ENCODE data around the gene OTOP2. TPM values are rescaled to one million over a fixed set of nuclear protein-coding genes. Genes with fewer than 3 reads are reported as not detected.

OTOP2 gene
- total and polyA plus RNA-seq, 2 of the 8 experiments (the other 6 are each of a cell fraction or from before 2014, with no cell fraction given) = 0.23 TPM; not detected in 1

DNA sequence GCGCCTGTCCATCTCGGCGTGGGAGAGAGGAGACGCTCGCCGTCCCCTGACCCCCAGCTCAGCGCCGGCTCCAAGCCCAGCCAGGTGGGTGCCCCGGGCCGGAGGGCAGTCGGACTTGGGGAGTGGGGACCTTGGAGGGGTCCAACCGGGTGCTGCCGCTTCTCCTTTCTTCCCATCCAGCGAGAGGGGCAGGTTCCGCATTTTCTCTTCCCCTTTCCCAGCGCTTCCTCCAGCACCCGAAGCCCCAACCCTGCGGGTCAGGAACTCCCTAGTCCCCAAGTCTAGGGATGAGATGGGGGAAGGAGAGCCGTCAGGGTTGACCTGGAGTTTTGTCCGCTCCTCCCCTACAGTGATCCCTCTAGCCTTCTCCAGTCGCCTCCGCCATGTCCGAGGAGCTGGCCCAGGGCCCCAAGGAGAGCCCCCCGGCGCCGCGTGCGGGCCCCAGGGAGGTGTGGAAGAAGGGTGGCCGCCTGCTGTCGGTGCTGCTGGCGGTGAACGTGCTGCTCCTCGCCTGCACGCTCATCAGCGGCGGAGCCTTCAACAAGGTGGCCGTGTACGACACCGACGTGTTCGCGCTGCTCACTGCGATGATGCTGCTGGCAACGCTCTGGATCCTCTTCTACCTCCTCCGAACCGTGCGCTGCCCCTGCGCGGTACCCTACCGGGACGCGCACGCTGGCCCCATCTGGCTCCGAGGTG, at the start of gene OTOP2 (continued):
- TF ChIP-seq, protein P1, sequence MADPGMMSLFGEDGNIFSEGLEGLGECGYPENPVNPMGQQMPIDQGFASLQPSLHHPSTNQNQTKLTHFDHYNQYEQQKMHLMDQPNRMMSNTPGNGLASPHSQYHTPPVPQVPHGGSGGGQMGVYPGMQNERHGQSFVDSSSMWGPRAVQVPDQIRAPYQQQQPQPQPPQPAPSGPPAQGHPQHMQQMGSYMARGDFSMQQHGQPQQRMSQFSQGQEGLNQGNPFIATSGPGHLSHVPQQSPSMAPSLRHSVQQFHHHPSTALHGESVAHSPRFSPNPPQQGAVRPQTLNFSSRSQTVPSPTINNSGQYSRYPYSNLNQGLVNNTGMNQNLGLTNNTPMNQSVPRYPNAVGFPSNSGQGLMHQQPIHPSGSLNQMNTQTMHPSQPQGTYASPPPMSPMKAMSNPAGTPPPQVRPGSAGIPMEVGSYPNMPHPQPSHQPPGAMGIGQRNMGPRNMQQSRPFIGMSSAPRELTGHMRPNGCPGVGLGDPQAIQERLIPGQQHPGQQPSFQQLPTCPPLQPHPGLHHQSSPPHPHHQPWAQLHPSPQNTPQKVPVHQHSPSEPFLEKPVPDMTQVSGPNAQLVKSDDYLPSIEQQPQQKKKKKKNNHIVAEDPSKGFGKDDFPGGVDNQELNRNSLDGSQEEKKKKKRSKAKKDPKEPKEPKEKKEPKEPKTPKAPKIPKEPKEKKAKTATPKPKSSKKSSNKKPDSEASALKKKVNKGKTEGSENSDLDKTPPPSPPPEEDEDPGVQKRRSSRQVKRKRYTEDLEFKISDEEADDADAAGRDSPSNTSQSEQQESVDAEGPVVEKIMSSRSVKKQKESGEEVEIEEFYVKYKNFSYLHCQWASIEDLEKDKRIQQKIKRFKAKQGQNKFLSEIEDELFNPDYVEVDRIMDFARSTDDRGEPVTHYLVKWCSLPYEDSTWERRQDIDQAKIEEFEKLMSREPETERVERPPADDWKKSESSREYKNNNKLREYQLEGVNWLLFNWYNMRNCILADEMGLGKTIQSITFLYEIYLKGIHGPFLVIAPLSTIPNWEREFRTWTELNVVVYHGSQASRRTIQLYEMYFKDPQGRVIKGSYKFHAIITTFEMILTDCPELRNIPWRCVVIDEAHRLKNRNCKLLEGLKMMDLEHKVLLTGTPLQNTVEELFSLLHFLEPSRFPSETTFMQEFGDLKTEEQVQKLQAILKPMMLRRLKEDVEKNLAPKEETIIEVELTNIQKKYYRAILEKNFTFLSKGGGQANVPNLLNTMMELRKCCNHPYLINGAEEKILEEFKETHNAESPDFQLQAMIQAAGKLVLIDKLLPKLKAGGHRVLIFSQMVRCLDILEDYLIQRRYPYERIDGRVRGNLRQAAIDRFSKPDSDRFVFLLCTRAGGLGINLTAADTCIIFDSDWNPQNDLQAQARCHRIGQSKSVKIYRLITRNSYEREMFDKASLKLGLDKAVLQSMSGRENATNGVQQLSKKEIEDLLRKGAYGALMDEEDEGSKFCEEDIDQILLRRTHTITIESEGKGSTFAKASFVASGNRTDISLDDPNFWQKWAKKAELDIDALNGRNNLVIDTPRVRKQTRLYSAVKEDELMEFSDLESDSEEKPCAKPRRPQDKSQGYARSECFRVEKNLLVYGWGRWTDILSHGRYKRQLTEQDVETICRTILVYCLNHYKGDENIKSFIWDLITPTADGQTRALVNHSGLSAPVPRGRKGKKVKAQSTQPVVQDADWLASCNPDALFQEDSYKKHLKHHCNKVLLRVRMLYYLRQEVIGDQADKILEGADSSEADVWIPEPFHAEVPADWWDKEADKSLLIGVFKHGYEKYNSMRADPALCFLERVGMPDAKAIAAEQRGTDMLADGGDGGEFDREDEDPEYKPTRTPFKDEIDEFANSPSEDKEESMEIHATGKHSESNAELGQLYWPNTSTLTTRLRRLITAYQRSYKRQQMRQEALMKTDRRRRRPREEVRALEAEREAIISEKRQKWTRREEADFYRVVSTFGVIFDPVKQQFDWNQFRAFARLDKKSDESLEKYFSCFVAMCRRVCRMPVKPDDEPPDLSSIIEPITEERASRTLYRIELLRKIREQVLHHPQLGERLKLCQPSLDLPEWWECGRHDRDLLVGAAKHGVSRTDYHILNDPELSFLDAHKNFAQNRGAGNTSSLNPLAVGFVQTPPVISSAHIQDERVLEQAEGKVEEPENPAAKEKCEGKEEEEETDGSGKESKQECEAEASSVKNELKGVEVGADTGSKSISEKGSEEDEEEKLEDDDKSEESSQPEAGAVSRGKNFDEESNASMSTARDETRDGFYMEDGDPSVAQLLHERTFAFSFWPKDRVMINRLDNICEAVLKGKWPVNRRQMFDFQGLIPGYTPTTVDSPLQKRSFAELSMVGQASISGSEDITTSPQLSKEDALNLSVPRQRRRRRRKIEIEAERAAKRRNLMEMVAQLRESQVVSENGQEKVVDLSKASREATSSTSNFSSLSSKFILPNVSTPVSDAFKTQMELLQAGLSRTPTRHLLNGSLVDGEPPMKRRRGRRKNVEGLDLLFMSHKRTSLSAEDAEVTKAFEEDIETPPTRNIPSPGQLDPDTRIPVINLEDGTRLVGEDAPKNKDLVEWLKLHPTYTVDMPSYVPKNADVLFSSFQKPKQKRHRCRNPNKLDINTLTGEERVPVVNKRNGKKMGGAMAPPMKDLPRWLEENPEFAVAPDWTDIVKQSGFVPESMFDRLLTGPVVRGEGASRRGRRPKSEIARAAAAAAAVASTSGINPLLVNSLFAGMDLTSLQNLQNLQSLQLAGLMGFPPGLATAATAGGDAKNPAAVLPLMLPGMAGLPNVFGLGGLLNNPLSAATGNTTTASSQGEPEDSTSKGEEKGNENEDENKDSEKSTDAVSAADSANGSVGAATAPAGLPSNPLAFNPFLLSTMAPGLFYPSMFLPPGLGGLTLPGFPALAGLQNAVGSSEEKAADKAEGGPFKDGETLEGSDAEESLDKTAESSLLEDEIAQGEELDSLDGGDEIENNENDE (IDR thresholded peaks at IDR 0.05; ENCODE audit: insufficient replicate concordance, low read length) = no peak
- TF ChIP-seq GTF2F1 (IDR thresholded peaks at IDR 0.05; ENCODE audit: borderline replicate concordance, low read depth, low read length) (no peak), CEBPB (IDR thresholded peaks at IDR 0.05; ENCODE audit: low read depth, low read length) (no peak), BRCA1 (IDR thresholded peaks at IDR 0.05; ENCODE audit: low read depth, low read length) (no peak), CTCF (IDR thresholded peaks at IDR 0.05; ENCODE audit: control extremely low read depth in 1 of 3, insufficient read depth in 1 of 3, low read depth in 1 of 3, low read length in 3 of 3) (no peak), SP4 (IDR thresholded peaks at IDR 0.05; ENCODE audit: low read length) (no peak), POLR2A (IDR thresholded peaks at IDR 0.05; ENCODE audit: control extremely low read depth in 1 of 2, low read depth in 2 of 2, low read length in 2 of 2) (no peak), RAD21 (IDR thresholded peaks at IDR 0.05 in 1 of 2, conservative IDR thresholded peaks at IDR 0.05 in 1 of 2; ENCODE audit: low read depth in 2 of 2, low read length in 2 of 2) (no peak)
